Caco-2 (cell line): ENCODE data around the gene SETD5. TPM values are rescaled to one million over a fixed set of nuclear protein-coding genes. Genes with fewer than 3 reads are reported as not detected.
A peak's percentile ranks its signal among the peaks of the same experiment; 100 is the strongest.

Source experiments
- BruUV-seq: library from RNA; stranded (reverse); fragments of 400-500 nt; replicated peaks from 2 replicates; lab custom pipeline; 2021; lab: Mats Ljungman, UMichigan
- CTCF ChIA-PET: fragments of 300-600 bp; sonication (Branson Sonifier 250); formaldehyde crosslinking; loops from one replicate; lab custom pipeline; 2022; ENCODE audit warnings: antibody characterized with exemption; lab: Charles Lee
- POLR2A ChIA-PET: fragments of 300-600 bp; sonication (Branson Sonifier 250); formaldehyde crosslinking; loops from one replicate; lab custom pipeline; 2022; ENCODE audit warnings: antibody characterized with exemption; lab: Charles Lee
- DNase-seq, 2 experiments: peaks; one replicate each; pipeline versions ENCODE4 v3.0.0 to v3.0.0-alpha.2; 2020 to 2022
- H3K27me3 ChIP-seq: replicated peaks from 2 replicates; pipeline ENCODE4 v1.6.0; 2011; ENCODE audit warnings: low read length; ENCODE audit not compliant: control insufficient read depth, insufficient read depth
- H3K36me3 ChIP-seq: 2 replicates; pipeline ENCODE4 v1.5.1; 2011; ENCODE audit warnings: low read length; ENCODE audit not compliant: control insufficient read depth, insufficient read depth
- H3K4me1 ChIP-seq: fragments of 250-450 bp; sonication (Bioruptor Pico); 2 replicates; pipeline ENCODE4 v1.5.1; 2020; ENCODE audit warnings: mild to moderate bottlenecking
- H3K4me3 ChIP-seq: 2 replicates; pipeline ENCODE4 v1.5.1; 2011; ENCODE audit warnings: low read depth, mild to moderate bottlenecking, control low read depth, low read length
- H3K9me3 ChIP-seq: fragments of 250-450 bp; sonication (Bioruptor Pico); 2 replicates; pipeline ENCODE4 v1.5.1; 2020; ENCODE audit warnings: mild to moderate bottlenecking, moderate library complexity
- H3K27ac Mint-ChIP-seq: one replicate; pipeline ENCODE4 v1.8.0; 2022; ENCODE audit warnings: mixed read lengths; ENCODE audit not compliant: unreplicated experiment
- H3K27me3 Mint-ChIP-seq: one replicate; pipeline ENCODE4 v1.8.0; 2022; ENCODE audit warnings: mixed read lengths; ENCODE audit not compliant: insufficient read depth, unreplicated experiment
- H3K36me3 Mint-ChIP-seq: one replicate; pipeline ENCODE4 v1.8.0; 2022; ENCODE audit warnings: mild to moderate bottlenecking, mixed read lengths; ENCODE audit not compliant: insufficient read depth, unreplicated experiment
- H3K4me1 Mint-ChIP-seq: one replicate; pipeline ENCODE4 v1.8.0; 2022; ENCODE audit warnings: low read depth, mixed read lengths; ENCODE audit not compliant: unreplicated experiment
- H3K4me3 Mint-ChIP-seq: one replicate; pipeline ENCODE4 v1.8.0; 2022; ENCODE audit warnings: mild to moderate bottlenecking, moderate library complexity, mixed read lengths; ENCODE audit not compliant: unreplicated experiment
- H3K9me3 Mint-ChIP-seq: one replicate; pipeline ENCODE4 v1.8.0; 2022; ENCODE audit warnings: mixed read lengths; ENCODE audit not compliant: unreplicated experiment
- CTCF ChIP-seq, 2 experiments: fragments of 200-600 bp in 1 of 2; IDR thresholded peaks; 1 replicate in 1 of 2; 2 replicates in 1 of 2; pipeline versions ENCODE4 v1.5.1 to v1.8.0; 2011 to 2022; ENCODE audit warnings: antibody characterized with exemption in 1 of 2, control low read depth in 1 of 2, inconsistent platforms in 1 of 2, low read depth in 1 of 2, low read length in 1 of 2, mild to moderate bottlenecking in 1 of 2, moderate library complexity in 1 of 2; ENCODE audit not compliant: insufficient read depth in 1 of 2, severe bottlenecking in 1 of 2, unreplicated experiment in 1 of 2
- intact Hi-C: fragments of 100-400 bp; cut with micrococcal nuclease; formaldehyde crosslinking; loops from one replicate; pipeline ENCODE4 v1.10.0; 2022; ENCODE audit not compliant: unreplicated experiment
- total RNA-seq: library from RNA; stranded (reverse); gene quantifications from 2 replicates; pipeline ENCODE4 v1.2.3, GENCODE V29; 2022

Gene SETD5
- total RNA-seq, 1 experiment from 2014 or later, result 140 TPM

GRCh38 chr3:9392041-9392440 is 5.4 kb upstream of the SETD5 start:
- Mint-ChIP-seq H3K27me3 (no peaks in the 10 kb centered on the region), H3K9me3 (no peaks in the 10 kb centered on the region), H3K4me3 (no peak overlapping the region), H3K4me1 (peaks cover 15% of the 10 kb centered on the region), H3K36me3 (peaks cover 99% of the 10 kb centered on the region), H3K27ac (no peak overlapping the region)
- intact Hi-C loops, result no loop called here
- BruUV-seq, result no TSS peak
- H3K27me3 ChIP-seq, result no peaks in the 10 kb centered on the region
- ChIA-PET CTCF (no interaction called here), POLR2A (no interaction called here)
- H3K4me3 ChIP-seq, result no peak overlapping the region
- H3K4me1 ChIP-seq, result peaks cover 14% of the 10 kb centered on the region
- no peak for TF ChIP-seq CTCF (IDR thresholded peaks at IDR 0.05; ENCODE audit: insufficient read depth in 1 of 2, low read depth in 1 of 2, low read length in 1 of 2, severe bottlenecking in 1 of 2, unreplicated experiment in 1 of 2)
- H3K9me3 ChIP-seq, result no peaks in the 10 kb centered on the region
- no peak for DNase-seq
- peaks cover 2% of the 10 kb centered on the region for H3K36me3 ChIP-seq

- peaks cover 74% of the 10 kb centered on the region for H3K36me3 Mint-ChIP-seq
- Histone ChIP-seq H3K36me3 (no peaks in the 10 kb centered on the region; the same call in 1 of the 2 replicates), H3K9me3 (no peaks in the 10 kb centered on the region), H3K4me1 (peaks cover 22% of the 10 kb centered on the region), H3K27me3 (no peaks in the 10 kb centered on the region), H3K4me3 (peak overlapping the region; percentile 91)
- ChIA-PET POLR2A (interaction anchor here (0.6 to 3.2 kb wide), 7 partner anchors 19 to 537 kb away, joined by 3 to 49 read pairs (median 4); partner anchors contain the start of genes ARPC4 and THUMPD3), CTCF (interaction anchor here (1.0 to 2.3 kb wide), 3 partner anchors 26 to 43 kb away, joined by 4 to 9 read pairs (median 4); no protein-coding TSS in a partner anchor)
- DNase-seq, result no peak
- no peak for TF ChIP-seq CTCF (IDR thresholded peaks at IDR 0.05; ENCODE audit: insufficient read depth in 1 of 2, low read depth in 1 of 2, low read length in 1 of 2, severe bottlenecking in 1 of 2, unreplicated experiment in 1 of 2)
- no TSS peak for BruUV-seq
- peaks cover 15% of the 10 kb centered on the region for H3K4me1 Mint-ChIP-seq
- no peaks in the 10 kb centered on the region for H3K9me3 Mint-ChIP-seq
- H3K27me3 Mint-ChIP-seq, result no peaks in the 10 kb centered on the region
- H3K27ac Mint-ChIP-seq, result peak overlapping the region; percentile 95
- intact Hi-C loops, result loop anchor here (1.0 kb wide), 3 partner anchors 28 to 42 kb away; partner anchors contain the start of gene THUMPD3
- peak overlapping the region; percentile 94 for H3K4me3 Mint-ChIP-seq
Measured at GRCh38 chr3:9395570-9396300, 1.7 kb upstream of the SETD5 start.

- POLR2A ChIA-PET, result interaction anchor here (0.6 to 3.2 kb wide), 14 partner anchors 8 to 536 kb away, joined by 3 to 49 read pairs (median 4); partner anchors contain the start of genes ARPC4, RPUSD3 and THUMPD3
- Histone ChIP-seq H3K4me3 (peak overlapping the region; percentile 91), H3K4me1 (peaks cover 28% of the 10 kb centered on the region), H3K9me3 (no peaks in the 10 kb centered on the region), H3K27me3 (no peaks in the 10 kb centered on the region), H3K36me3 (no peaks in the 10 kb centered on the region; the same call in 1 of the 2 replicates)
- no TSS peak for BruUV-seq
- Mint-ChIP-seq H3K36me3 (peaks cover 68% of the 10 kb centered on the region), H3K4me3 (peak overlapping the region; percentile 94), H3K27me3 (no peaks in the 10 kb centered on the region), H3K27ac (peak overlapping the region; percentile 95), H3K9me3 (no peaks in the 10 kb centered on the region), H3K4me1 (peaks cover 15% of the 10 kb centered on the region)
- intact Hi-C loops, result loop anchor here (1.0 kb wide), 3 partner anchors 27 to 43 kb away; partner anchors contain the start of gene THUMPD3
- CTCF ChIA-PET, result interaction anchor here (1.0 to 2.3 kb wide), 3 partner anchors 25 to 43 kb away, joined by 4 to 9 read pairs (median 4); no protein-coding TSS in a partner anchor
- TF ChIP-seq CTCF (IDR thresholded peaks at IDR 0.05; ENCODE audit: insufficient read depth in 1 of 2, low read depth in 1 of 2, low read length in 1 of 2, severe bottlenecking in 1 of 2, unreplicated experiment in 1 of 2), result no peak
- peak; percentile 94 to 98 for DNase-seq
Measured at GRCh38 chr3:9396301-9396631, 1.1 kb upstream of the SETD5 start.
